Skeletal muscle tissue (tissue), 4 donors: Measurements from ENCODE around the gene RNF112. TPM values are rescaled to one million over a fixed set of nuclear protein-coding genes. Genes with fewer than 3 reads are reported as not detected.
A peak's percentile ranks its signal among the peaks of the same experiment; 100 is the strongest.
"Not testable (repeated sequence)": the region's sequence is repeated elsewhere in the genome, so short reads cannot be mapped to it uniquely, and the experiment has no call there.

ENCODE experiments used
- H3K27ac ChIP-seq: one replicate; pipeline ENCODE4 v1.7.0; 2013; ENCODE audit warnings: mild to moderate bottlenecking, low read depth, low read length, inconsistent platforms
- H3K27me3 ChIP-seq, 3 donors: one replicate each; pipeline ENCODE4 v1.7.0; 2013; ENCODE audit warnings: low read length in 3 of 3; ENCODE audit not compliant: control insufficient read depth in 3 of 3, insufficient read depth in 3 of 3
- H3K36me3 ChIP-seq, 3 donors: one replicate each; pipeline ENCODE4 v1.7.0; 2013; ENCODE audit warnings: low read length in 3 of 3; ENCODE audit not compliant: control insufficient read depth in 3 of 3, insufficient read depth in 3 of 3
- H3K4me1 ChIP-seq, 3 donors: one replicate each; pipeline ENCODE4 v1.7.0; 2013; ENCODE audit warnings: low read length in 3 of 3, mild to moderate bottlenecking in 3 of 3; ENCODE audit not compliant: control insufficient read depth in 3 of 3, insufficient read depth in 3 of 3
- H3K4me3 ChIP-seq, 3 donors: one replicate each; pipeline ENCODE4 v1.7.0; 2013; ENCODE audit warnings: low read length in 3 of 3
- H3K9ac ChIP-seq, 3 donors: one replicate each; pipeline ENCODE4 v1.7.0; 2013; ENCODE audit warnings: low read length in 3 of 3, mild to moderate bottlenecking in 3 of 3, moderate library complexity in 2 of 3, low read depth in 1 of 3
- H3K9me3 ChIP-seq, 3 donors: one replicate each; pipeline ENCODE4 v1.7.0; 2013; ENCODE audit warnings: low read length in 3 of 3; ENCODE audit not compliant: control insufficient read depth in 3 of 3
- total RNA-seq: library from RNA; depleted of rRNA; stranded (reverse); fragments of >200 nt; gene quantifications from one replicate; pipeline ENCODE4 v1.2.3, GENCODE V29; 2014
- donor health status: Osteomylitis.

RNF112 gene
- total RNA-seq, 1 donor from 2014 or later = 2.1 TPM

- Histone ChIP-seq H3K9me3 (peaks cover 0 to 4% (median 0%) of the 10 kb centered on the region in 3 donors), H3K4me3 (no peak overlapping the region), H3K27ac (no peak overlapping the region), H3K36me3 (no peaks in the 10 kb centered on the region), H3K27me3 (no peaks in the 10 kb centered on the region), H3K9ac (no peak overlapping the region), H3K4me1 (peaks cover under 1 to 9% (median 9%) of the 10 kb centered on the region in 3 donors)
Observed at GRCh38 chr17:19443148-19443547, 32.1 kb downstream of the RNF112 start.

- no peak overlapping the region for H3K4me3 ChIP-seq
- H3K27ac ChIP-seq = no peak overlapping the region
- no peaks in the 10 kb centered on the region for H3K36me3 ChIP-seq
- peaks cover 0 to 4% (median 0%) of the 10 kb centered on the region in 3 donors for H3K9me3 ChIP-seq
- H3K27me3 ChIP-seq = no peaks in the 10 kb centered on the region
- H3K4me1 ChIP-seq = peaks cover 4 to 22% (median 10%) of the 10 kb centered on the region in 3 donors
- no peak overlapping the region for H3K9ac ChIP-seq
Observed at GRCh38 chr17:19445105-19445504, 34.1 kb downstream of the RNF112 start.

GRCh38 chr17:19446577-19446976 lies 35.5 kb downstream of the RNF112 start:
- Histone ChIP-seq H3K4me1 (peaks cover 4 to 22% (median 10%) of the 10 kb centered on the region in 3 donors), H3K9ac (peak overlapping the region in 1 of 3 donors; percentile 24)
- not testable (repeated sequence) for H3K4me3 ChIP-seq, H3K36me3 ChIP-seq, H3K27ac ChIP-seq, H3K9me3 ChIP-seq, H3K27me3 ChIP-seq

- Histone ChIP-seq H3K9me3 (peaks cover 0 to 4% (median 0%) of the 10 kb centered on the region in 3 donors), H3K4me1 (peaks cover 4 to 22% (median 10%) of the 10 kb centered on the region in 3 donors), H3K27ac (no peak overlapping the region), H3K27me3 (no peaks in the 10 kb centered on the region), H3K9ac (peak overlapping the region in 2 of 3 donors; percentile 17 to 24), H3K4me3 (no peak overlapping the region), H3K36me3 (no peaks in the 10 kb centered on the region)
Observed at GRCh38 chr17:19447085-19447583, 36.1 kb downstream of the RNF112 start.

GRCh38 chr17:19448341-19449268 lies 37.6 kb downstream of the RNF112 start:
- no peak overlapping the region for H3K9ac ChIP-seq
- H3K4me3 ChIP-seq = no peak overlapping the region
- H3K4me1 ChIP-seq = peaks cover 4 to 22% (median 10%) of the 10 kb centered on the region in 3 donors

GRCh38 chr17:19449656-19450055 lies 38.6 kb downstream of the RNF112 start:
- Histone ChIP-seq H3K27me3 (peaks cover 0 to 3% (median 0%) of the 10 kb centered on the region in 3 donors), H3K4me3 (no peak overlapping the region), H3K27ac (no peak overlapping the region)

More at GRCh38 chr17:19448341-19449268, 37.6 kb downstream of the RNF112 start:
- peaks cover 0 to 3% (median 0%) of the 10 kb centered on the region in 3 donors for H3K27me3 ChIP-seq
- H3K27ac ChIP-seq = peak overlapping the region; percentile 66
- no peaks in the 10 kb centered on the region for H3K9me3 ChIP-seq
- no peaks in the 10 kb centered on the region for H3K36me3 ChIP-seq

GRCh38 chr17:19453296-19453695 lies 42.3 kb downstream of the RNF112 start:
- Histone ChIP-seq H3K27ac (no peak overlapping the region), H3K27me3 (peaks cover 0 to 3% (median 0%) of the 10 kb centered on the region in 3 donors), H3K9me3 (no peaks in the 10 kb centered on the region), H3K36me3 (no peaks in the 10 kb centered on the region), H3K4me1 (peaks cover under 1 to 11% (median 1%) of the 10 kb centered on the region in 3 donors), H3K9ac (no peak overlapping the region), H3K4me3 (no peak overlapping the region)

More at GRCh38 chr17:19449656-19450055, 38.6 kb downstream of the RNF112 start:
- Histone ChIP-seq H3K4me1 (peaks cover 4 to 22% (median 10%) of the 10 kb centered on the region in 3 donors), H3K36me3 (no peaks in the 10 kb centered on the region), H3K9ac (no peak overlapping the region), H3K9me3 (no peaks in the 10 kb centered on the region)

GRCh38 chr17:19454074-19454473 lies 43.0 kb downstream of the RNF112 start:
- H3K4me1 ChIP-seq = peaks cover 0 to 3% (median 0%) of the 10 kb centered on the region in 3 donors
- H3K4me3 ChIP-seq = no peak overlapping the region
- no peaks in the 10 kb centered on the region for H3K9me3 ChIP-seq
- H3K36me3 ChIP-seq = no peaks in the 10 kb centered on the region
- H3K9ac ChIP-seq = no peak overlapping the region
- H3K27ac ChIP-seq = no peak overlapping the region
- peaks cover 0 to 3% (median 0%) of the 10 kb centered on the region in 3 donors for H3K27me3 ChIP-seq

- no peak overlapping the region for H3K9ac ChIP-seq
- no peaks in the 10 kb centered on the region for H3K9me3 ChIP-seq
- H3K27me3 ChIP-seq = peaks cover 0 to 3% (median 0%) of the 10 kb centered on the region in 3 donors
- H3K27ac ChIP-seq = no peak overlapping the region
- H3K36me3 ChIP-seq = no peaks in the 10 kb centered on the region
- peaks cover 4 to 6% (median 5%) of the 10 kb centered on the region in 3 donors for H3K4me1 ChIP-seq
- H3K4me3 ChIP-seq = no peak overlapping the region
Observed at GRCh38 chr17:19456016-19456927, 45.2 kb downstream of the RNF112 start.
